Endothelial cell of umbilical vein (primary cell): Measurements from ENCODE around the gene EPS8. TPM values are rescaled to one million over a fixed set of nuclear protein-coding genes. Genes with fewer than 3 reads are reported as not detected.

Source experiments
- BruUV-seq: library from RNA; stranded (reverse); fragments of 400-500 nt; replicated peaks from 2 replicates; lab custom pipeline; 2021; lab: Mats Ljungman, UMichigan
- CTCF ChIA-PET: fragments of 300-600, 350-600 bp; sonication (Branson Sonifier 250); formaldehyde crosslinking; loops from one replicate; lab custom pipeline; 2021; ENCODE audit warnings: antibody characterized with exemption, inconsistent platforms; lab: Charles Lee
- POLR2A ChIA-PET: fragments of 300-600, 350-600 bp; sonication (Branson Sonifier 250); formaldehyde crosslinking; loops from one replicate; lab custom pipeline; 2021; ENCODE audit warnings: antibody characterized with exemption, inconsistent platforms; lab: Charles Lee
- DNase-seq: peaks from one replicate; pipeline ENCODE4 v3.0.0-alpha.2; 2011; ENCODE audit warnings: low read depth, low spot score
- FAIRE-seq: peaks from 2 replicates; lab custom pipeline; 2011; peaks lifted over from hg19 to GRCh38; lab: Jason Lieb, UNC
- H2AFZ ChIP-seq: 2 replicates; pipeline ENCODE4 v1.6.0; 2012; ENCODE audit warnings: low read depth, low read length, control low read depth, inconsistent platforms
- H3K27ac ChIP-seq: 2 replicates; pipeline ENCODE4 v1.5.1; 2011; ENCODE audit warnings: low read depth, mild to moderate bottlenecking, control low read depth, low read length, moderate library complexity; ENCODE audit not compliant: insufficient read depth
- H3K27me3 ChIP-seq, 2 experiments: 2 replicates each; pipeline versions ENCODE4 v1.6.0 to v1.6.1; 2011; ENCODE audit warnings: low read length in 2 of 2, mixed read lengths in 1 of 2; ENCODE audit not compliant: control insufficient read depth in 2 of 2, insufficient read depth in 2 of 2
- H3K36me3 ChIP-seq, 2 experiments: 2 replicates in 1 of 2; 3 replicates in 1 of 2; pipeline ENCODE4 v1.5.1; 2011; ENCODE audit warnings: low read length in 2 of 2, mild to moderate bottlenecking in 1 of 2, moderate library complexity in 1 of 2; ENCODE audit not compliant: control insufficient read depth in 2 of 2, insufficient read depth in 2 of 2; ENCODE audit errors: extremely low read depth in 1 of 2
- H3K4me1 ChIP-seq: 3 replicates; pipeline ENCODE4 v1.5.1; 2011; ENCODE audit warnings: mild to moderate bottlenecking, low read length; ENCODE audit not compliant: control insufficient read depth, insufficient read depth; ENCODE audit errors: extremely low read depth
- H3K4me2 ChIP-seq: 2 replicates; pipeline ENCODE4 v1.6.1; 2011; ENCODE audit warnings: low read length, control low read depth, mixed read lengths; ENCODE audit not compliant: insufficient read depth
- H3K4me3 ChIP-seq, 3 experiments: fragments of 200-600 bp in 1 of 3; sonication (generic), shearing (Covaris generic) in 1 of 3; replicated peaks in 1 of 3; 2 replicates each; pipeline ENCODE4 v1.5.1; 2011 to 2016; ENCODE audit warnings: control low read depth in 3 of 3, low read length in 3 of 3, mild to moderate bottlenecking in 2 of 3, inconsistent platforms in 1 of 3, low read depth in 1 of 3, moderate library complexity in 1 of 3; ENCODE audit not compliant: insufficient read depth in 1 of 3
- H3K79me2 ChIP-seq: 2 replicates; pipeline ENCODE4 v1.6.0; 2012; ENCODE audit warnings: low read length, inconsistent platforms; ENCODE audit not compliant: control insufficient read depth, insufficient read depth
- H3K9ac ChIP-seq: replicated peaks from 2 replicates; pipeline ENCODE3; 2011; ENCODE audit warnings: low read length, control low read depth; ENCODE audit not compliant: insufficient read depth; ENCODE audit errors: extremely low read depth
- H3K9me1 ChIP-seq: replicated peaks from 3 replicates; pipeline ENCODE4 v1.6.0; 2011; ENCODE audit warnings: mild to moderate bottlenecking, low read length; ENCODE audit not compliant: control insufficient read depth, insufficient read depth; ENCODE audit errors: extremely low read depth
- H3K9me3 ChIP-seq: replicated peaks from 2 replicates; pipeline ENCODE4 v1.5.1; 2012; ENCODE audit warnings: low read length, inconsistent platforms; ENCODE audit not compliant: control insufficient read depth, insufficient read depth
- H4K20me1 ChIP-seq: replicated peaks from 2 replicates; pipeline ENCODE3; 2011; ENCODE audit warnings: mild to moderate bottlenecking, low read length; ENCODE audit not compliant: control insufficient read depth, insufficient read depth; ENCODE audit errors: extremely low read depth
- CTCF ChIP-seq, 2 donors: IDR thresholded peaks; 1 replicate in 1 of 2; 2 replicates in 1 of 2; pipeline ENCODE4 v1.5.1; 2011; ENCODE audit warnings: low read length in 2 of 2, mild to moderate bottlenecking in 2 of 2, moderate library complexity in 2 of 2, control low read depth in 1 of 2, inconsistent platforms in 1 of 2, low read depth in 1 of 2; ENCODE audit not compliant: insufficient read depth in 1 of 2; ENCODE audit errors: extremely low read depth in 1 of 2
- FOS ChIP-seq: IDR thresholded peaks from 2 replicates; pipeline ENCODE4 v1.6.1; 2011; ENCODE audit warnings: mild to moderate bottlenecking, low read length, moderate library complexity, borderline replicate concordance; ENCODE audit not compliant: insufficient read depth
- GATA2 ChIP-seq: IDR thresholded peaks from 2 replicates; pipeline ENCODE4 v1.7.0; 2011; ENCODE audit warnings: low read depth, mild to moderate bottlenecking, moderate library complexity, mixed read lengths, low read length; ENCODE audit not compliant: insufficient read length, insufficient read depth
- MAX ChIP-seq: IDR thresholded peaks from 2 replicates; pipeline ENCODE4 v1.6.1; 2011; ENCODE audit not compliant: insufficient read depth, insufficient read length
- MYC ChIP-seq: IDR thresholded peaks from one replicate; pipeline ENCODE4 v1.6.1; 2011; ENCODE audit warnings: mild to moderate bottlenecking, low read depth, low read length
- POLR2A ChIP-seq: IDR thresholded peaks from 2 replicates; pipeline ENCODE4 v1.6.1; 2012; ENCODE audit warnings: low read depth, mild to moderate bottlenecking, control low read depth, low read length
- dilution Hi-C: fragments of 300-500 bp; cut with MboI; formaldehyde crosslinking; loops from one replicate; pipeline ENCODE4 v1.15.0; 2019; ENCODE audit warnings: low sequenced_read_pairs; ENCODE audit not compliant: extremely low pct_ligation_motif_present
- intact Hi-C: fragments of 100-400 bp; cut with micrococcal nuclease; formaldehyde crosslinking; loops from one replicate; pipeline ENCODE4 v1.10.0; 2022
- polyA plus RNA-seq, 4 experiments: library from polyadenylated mRNA; depleted of rRNA in 3 of 4; stranded (reverse) in 3 of 4; unstranded in 1 of 4; fragments of >200 nt; gene quantifications; 2 replicates each; pipeline versions ENCODE4 v1.2.1 to v1.2.3, GENCODE V29; 2011 to 2012; ENCODE audit warnings: missing spikeins in 1 of 4
- total RNA-seq: library from RNA; stranded (reverse); gene quantifications from 2 replicates; pipeline ENCODE4 v1.2.3, GENCODE V29; 2021

EPS8 gene
- total and polyA plus RNA-seq, 2 donors (not counting 3 experiments of a cell fraction or from before 2014, with no cell fraction given) = 8.4 to 11.9 TPM

GRCh38 chr12:15823360-15824128 is 34.4 kb upstream of the EPS8 start:
- ChIA-PET CTCF (interaction anchor here (1.7 kb wide), 1 partner anchor 239 kb away, joined by 5 read pairs; no protein-coding TSS in a partner anchor), POLR2A (no interaction called here)
- H3K9me3 ChIP-seq = no peaks in the 10 kb centered on the region
- H3K4me3 ChIP-seq = no peak overlapping the region
- H3K79me2 ChIP-seq = no peaks in the 10 kb centered on the region
- H3K9ac ChIP-seq = no peak overlapping the region
- H3K4me1 ChIP-seq = no peaks in the 10 kb centered on the region
- no peak overlapping the region for H3K4me2 ChIP-seq
- H3K27ac ChIP-seq = no peak overlapping the region
- BruUV-seq = no TSS peak
- H4K20me1 ChIP-seq = no peaks in the 10 kb centered on the region
- H3K9me1 ChIP-seq = no peaks in the 10 kb centered on the region
- H3K36me3 ChIP-seq = no peaks in the 10 kb centered on the region
- intact Hi-C loops (no loop called here), dilution Hi-C loops (no loop called here)
- TF ChIP-seq FOS = no peak
- no peak for TF ChIP-seq CTCF (IDR thresholded peaks at IDR 0.05; ENCODE audit: extremely low read depth in 1 of 2, insufficient read depth in 1 of 2, low read depth in 1 of 2, low read length in 2 of 2)
- no peak for TF ChIP-seq MYC
- no peak for TF ChIP-seq GATA2
- TF ChIP-seq MAX = no peak
- TF ChIP-seq POLR2A = no peak
- DNase-seq (no peak), FAIRE-seq (no peak)
- no peak overlapping the region for H2AFZ ChIP-seq
- no peaks in the 10 kb centered on the region for H3K27me3 ChIP-seq
